OCI-LY3 (cell line): ENCODE measurements around the gene SLC26A11.
"Not testable (repeated sequence)": the region's sequence is repeated elsewhere in the genome, so short reads cannot be mapped to it uniquely, and the experiment has no call there.

Experiments used
- H2AFZ ChIP-seq: fragments of 200-600, 300-600 bp; shearing (Covaris generic); 2 replicates; pipeline ENCODE4 v1.6.0; 2014; ENCODE audit warnings: antibody characterized with exemption, low read depth, low read length
- H3K27ac ChIP-seq: fragments of 200-600, 300-600 bp; sonication (generic); 2 replicates; pipeline ENCODE4 v1.5.1; 2014; ENCODE audit warnings: mild to moderate bottlenecking, low read length, moderate library complexity, mixed read lengths
- H3K27me3 ChIP-seq: fragments of 200-600, 300-600 bp; sonication (generic); 2 replicates; pipeline ENCODE4 v1.6.1; 2014; ENCODE audit warnings: low read depth, low read length, mixed read lengths
- H3K36me3 ChIP-seq: fragments of 200-600, 300-600 bp; sonication (generic); replicated peaks from 2 replicates; pipeline ENCODE3; 2014; ENCODE audit warnings: low read depth, low read length, mixed read lengths
- H3K4me1 ChIP-seq: fragments of 300-600, 200-600 bp; sonication (generic); 2 replicates; pipeline ENCODE4 v1.6.1; 2014; ENCODE audit warnings: low read length, mixed read lengths
- H3K4me2 ChIP-seq: fragments of 200-600, 300-600 bp; sonication (generic); 2 replicates; pipeline ENCODE4 v1.6.1; 2014; ENCODE audit warnings: low read length, mixed read lengths
- H3K4me3 ChIP-seq: fragments of 300-600, 200-600 bp; sonication (generic); 2 replicates; pipeline ENCODE4 v1.5.1; 2014; ENCODE audit warnings: antibody characterized with exemption, mild to moderate bottlenecking, low read length, moderate library complexity
- H3K79me2 ChIP-seq: fragments of 300-600, 200-600 bp; shearing (Covaris generic); 2 replicates; pipeline ENCODE4 v1.6.1; 2014; ENCODE audit warnings: mild to moderate bottlenecking, low read length, mixed read lengths
- H3K9ac ChIP-seq: fragments of 300-600, 200-600 bp; shearing (Covaris generic); 2 replicates; pipeline ENCODE4 v1.6.0; 2014; ENCODE audit warnings: mild to moderate bottlenecking, low read length, moderate library complexity
- H3K9me3 ChIP-seq: fragments of 200-600, 300-600 bp; shearing (Covaris generic); 2 replicates; pipeline ENCODE4 v1.6.1; 2014; ENCODE audit warnings: low read length, mixed read lengths; ENCODE audit not compliant: insufficient read depth
- H4K20me1 ChIP-seq: fragments of 200-600, 300-600 bp; sonication (generic); 2 replicates; pipeline ENCODE4 v1.6.1; 2016; ENCODE audit warnings: low read length, mixed read lengths; ENCODE audit not compliant: insufficient read depth
- CTCF ChIP-seq: fragments of 200-600, 300-600 bp; sonication (generic); IDR thresholded peaks from 2 replicates; pipeline ENCODE4 v1.5.1; 2014; ENCODE audit warnings: antibody characterized with exemption, low read length, low read depth
- EZH2phosphoT487 ChIP-seq: fragments of 200-600 bp; shearing (Covaris generic); IDR thresholded peaks from 2 replicates; pipeline ENCODE4 v1.6.1; 2018; ENCODE audit warnings: antibody characterized with exemption, mixed run types, low read depth

SLC26A11 gene

GRCh38 chr17:80296221-80296620 lies 76.0 kb downstream of the SLC26A11 start:
- H3K27ac ChIP-seq, result no peak overlapping the region
- peaks cover 76% of the 10 kb centered on the region for H3K36me3 ChIP-seq
- no peak overlapping the region for H3K9ac ChIP-seq
- TF ChIP-seq EZH2phosphoT487 (no peak), CTCF (no peak)
- H3K79me2 ChIP-seq, result peaks cover 19% of the 10 kb centered on the region
- H3K27me3 ChIP-seq, result no peaks in the 10 kb centered on the region
- no peaks in the 10 kb centered on the region for H3K9me3 ChIP-seq
- no peak overlapping the region for H3K4me3 ChIP-seq
- peaks cover 29% of the 10 kb centered on the region; the same call in 1 of the 2 replicates for H4K20me1 ChIP-seq
- H2AFZ ChIP-seq, result no peak overlapping the region
- H3K4me1 ChIP-seq, result no peaks in the 10 kb centered on the region
- H3K4me2 ChIP-seq, result no peak overlapping the region

GRCh38 chr17:80297996-80298560 lies 77.9 kb downstream of the SLC26A11 start:
- peaks cover 26% of the 10 kb centered on the region for H4K20me1 ChIP-seq
- H3K27ac ChIP-seq, result no peak overlapping the region
- no peaks in the 10 kb centered on the region for H3K9me3 ChIP-seq
- peaks cover 79% of the 10 kb centered on the region for H3K36me3 ChIP-seq
- H3K4me2 ChIP-seq, result no peak overlapping the region
- TF ChIP-seq EZH2phosphoT487 (no peak), CTCF (no peak)
- no peak overlapping the region for H3K4me3 ChIP-seq
- H2AFZ ChIP-seq, result no peak overlapping the region
- no peaks in the 10 kb centered on the region for H3K4me1 ChIP-seq
- no peak overlapping the region for H3K9ac ChIP-seq
- H3K27me3 ChIP-seq, result no peaks in the 10 kb centered on the region
- H3K79me2 ChIP-seq, result peaks cover 23% of the 10 kb centered on the region

- Histone ChIP-seq H3K36me3 (peaks cover 80% of the 10 kb centered on the region), H3K79me2 (peaks cover 25% of the 10 kb centered on the region)
- not testable (repeated sequence) for H3K4me2 ChIP-seq
Measured at GRCh38 chr17:80299350-80300100, 79.3 kb downstream of the SLC26A11 start.

GRCh38 chr17:80300756-80301155 lies 80.5 kb downstream of the SLC26A11 start:
- peaks cover 75% of the 10 kb centered on the region for H3K36me3 ChIP-seq
- H3K27ac ChIP-seq, H3K4me3 ChIP-seq, H3K9ac ChIP-seq, H3K4me1 ChIP-seq, H2AFZ ChIP-seq, H3K27me3 ChIP-seq, H3K4me2 ChIP-seq, H3K9me3 ChIP-seq: not testable (repeated sequence)
- H3K79me2 ChIP-seq, result peaks cover 25% of the 10 kb centered on the region
- H4K20me1 ChIP-seq, result peaks cover 11% of the 10 kb centered on the region

More at GRCh38 chr17:80299350-80300100, 79.3 kb downstream of the SLC26A11 start:
- H3K9me3 ChIP-seq, H3K9ac ChIP-seq, H3K4me3 ChIP-seq, H3K27me3 ChIP-seq, H3K27ac ChIP-seq, H3K4me1 ChIP-seq, H2AFZ ChIP-seq: not testable (repeated sequence)
- H4K20me1 ChIP-seq, result peaks cover 17% of the 10 kb centered on the region
